Muscle of arm (tissue), 12 donors: ENCODE results near the gene PNP. TPM values are rescaled to one million over a fixed set of nuclear protein-coding genes. Genes with fewer than 3 reads are reported as not detected.
"Not testable (repeated sequence)": the region's sequence is repeated elsewhere in the genome, so short reads cannot be mapped to it uniquely, and the experiment has no call there.

ENCODE experiments used
- DNase-seq: peaks from one replicate; pipeline ENCODE4 v3.0.0-alpha.2; 2013
- polyA plus RNA-seq, 12 donors: library from polyadenylated mRNA; unstranded; fragments of 120-200 nt; gene quantifications; one replicate each; pipeline ENCODE4 v1.2.1, GENCODE V29; 2013; ENCODE audit not compliant: insufficient read length in 12 of 12

Gene PNP
- polyA plus RNA-seq, 12 donors: 8.0 to 19.0 (median 10.9) TPM; not detected in 1

GRCh38 chr14:20452831-20453230, 16.4 kb upstream of the PNP start:
- DNase-seq: not testable (repeated sequence)

DNA sequence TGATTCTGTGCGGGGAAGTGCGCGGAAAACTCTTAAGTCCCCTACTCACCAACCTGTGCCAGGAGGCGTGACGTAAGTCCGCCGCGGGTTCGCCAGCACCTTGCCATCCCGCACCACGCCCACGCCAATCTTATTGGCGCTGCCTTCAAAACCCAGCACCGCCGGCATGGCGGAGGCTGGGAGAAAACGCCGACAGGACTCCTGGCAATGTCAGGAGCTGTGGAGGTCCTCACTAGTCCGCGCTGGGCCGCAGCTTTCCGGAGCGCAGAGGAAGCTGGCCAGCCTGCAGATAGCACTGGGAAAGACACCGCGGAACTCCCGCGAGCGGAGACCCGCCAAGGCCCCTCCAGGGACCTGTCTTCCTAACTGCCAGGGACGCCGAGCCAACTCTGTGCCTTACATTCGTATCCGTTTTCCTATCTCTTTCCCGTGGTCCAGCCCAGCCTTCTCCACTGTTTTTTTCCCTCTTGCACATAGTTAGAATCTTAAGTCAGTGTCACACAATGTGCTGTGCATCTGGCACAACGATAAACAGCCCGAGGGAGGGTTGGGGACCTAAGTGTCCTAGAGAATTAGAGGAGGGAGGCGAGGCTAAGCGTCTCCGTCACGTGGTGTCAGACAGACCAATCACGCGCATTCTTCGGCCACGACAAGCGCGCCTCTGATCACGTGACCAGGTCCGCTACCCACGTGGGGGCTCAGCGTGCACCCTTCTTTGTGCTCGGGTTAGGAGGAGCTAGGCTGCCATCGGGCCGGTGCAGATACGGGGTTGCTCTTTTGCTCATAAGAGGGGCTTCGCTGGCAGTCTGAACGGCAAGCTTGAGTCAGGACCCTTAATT, 14.5 kb upstream of the PNP start, which contains the start of the genes APEX1 and OSGEP:
APEX1 (plus strand) TSS at position 711 of the 839 bp plus-strand sequence. CDS start 420 bp downstream, outside the sequence.
OSGEP (minus strand) TSS at position 297 of the 839 bp plus-strand sequence; CDS start at position 168, 129 bp downstream.
- peak; percentile 98 for DNase-seq

GRCh38 chr14:20455355-20456300, 13.6 kb upstream of the PNP start:
- DNase-seq: no peak

- no peak for DNase-seq
Observed at GRCh38 chr14:20456971-20457370, 12.2 kb upstream of the PNP start.

DNA sequence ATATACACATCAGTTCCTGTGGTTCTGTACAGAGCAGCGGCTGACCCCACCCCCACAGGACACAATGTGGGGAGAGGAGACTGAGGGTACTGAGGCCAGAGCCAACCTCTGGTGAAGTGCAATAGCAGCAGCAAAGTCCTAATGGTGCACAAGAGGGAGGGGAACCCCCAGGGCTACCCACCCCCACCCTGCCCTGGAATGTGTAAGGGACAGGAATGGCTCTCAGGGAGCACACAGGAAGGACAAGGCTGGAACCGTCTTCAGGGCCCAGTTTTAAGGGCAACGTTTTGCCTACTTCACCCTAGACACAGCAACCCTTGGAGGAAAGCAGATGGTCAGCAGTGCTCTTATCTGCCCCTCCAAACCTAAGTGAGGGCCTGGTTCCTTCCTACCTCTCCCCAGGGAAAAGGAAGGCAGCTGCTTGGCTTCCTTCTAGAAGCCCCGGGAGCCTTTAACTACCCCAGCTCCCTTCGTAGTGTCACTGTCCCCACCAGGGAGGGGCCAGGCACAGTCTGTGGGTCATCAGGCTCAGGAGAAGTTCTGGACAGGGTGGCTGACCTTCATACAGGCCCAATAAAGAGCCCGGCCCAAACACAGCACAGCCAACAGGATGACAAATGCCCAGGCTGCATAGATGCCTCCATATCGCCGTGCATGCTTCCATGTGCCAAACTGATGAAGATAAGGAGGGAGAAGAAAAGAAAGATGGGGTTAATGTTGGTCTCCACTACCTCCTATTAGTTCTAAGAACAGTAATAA, 11.0 kb upstream of the PNP start:
- DNase-seq: no peak

- no peak for DNase-seq
Observed at GRCh38 chr14:20460458-20461224, 8.6 kb upstream of the PNP start.

DNA sequence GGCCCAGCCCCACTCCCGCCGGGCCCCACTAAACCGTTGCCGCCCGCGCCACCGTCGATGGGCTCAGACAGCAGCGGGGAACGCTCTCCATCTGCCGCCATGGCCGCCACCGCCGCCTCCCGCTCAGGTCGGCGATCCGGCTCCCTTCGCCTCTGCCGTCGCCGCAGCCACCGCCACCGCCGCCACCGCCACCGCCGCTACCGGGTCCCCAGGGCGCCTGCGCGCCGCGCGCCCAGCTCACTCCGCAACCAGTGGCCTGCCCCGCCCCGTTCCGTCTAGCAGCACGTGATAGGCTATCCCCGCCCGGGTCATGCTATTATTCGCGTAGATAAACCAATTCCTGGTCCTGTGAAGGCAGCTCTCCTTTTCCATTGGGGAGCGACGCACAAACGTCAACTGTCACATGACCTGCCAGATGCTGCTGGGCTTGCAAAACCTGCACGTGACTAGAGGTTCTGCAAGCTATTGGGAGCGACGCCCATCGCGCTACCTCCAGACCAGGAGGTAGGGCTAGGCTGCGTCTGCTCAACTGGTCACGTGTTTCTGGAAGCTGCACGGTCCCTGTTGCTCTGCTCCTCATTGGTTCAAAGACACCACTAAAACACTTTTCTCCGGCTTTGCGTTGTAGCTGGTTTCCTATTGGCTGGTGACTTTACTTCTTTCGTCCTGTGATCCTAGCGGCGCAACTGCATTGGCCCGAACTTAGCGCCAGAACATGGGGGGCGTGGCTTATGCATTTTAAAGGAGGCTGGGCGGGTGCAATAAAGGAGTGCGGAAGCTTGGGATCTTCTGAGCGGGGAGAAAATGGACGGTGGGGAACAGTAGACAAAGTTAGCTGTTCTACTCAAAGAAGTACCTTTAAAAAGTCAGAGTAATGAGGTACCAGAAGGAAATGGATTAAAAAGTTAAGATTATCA, 7.7 kb upstream of the PNP start, which contains the start of gene PIP4P1:
PIP4P1 (minus strand) TSS at position 210 of the 917 bp plus-strand sequence; CDS start at position 101, 109 bp downstream.
- peak; percentile 99 for DNase-seq

DNA sequence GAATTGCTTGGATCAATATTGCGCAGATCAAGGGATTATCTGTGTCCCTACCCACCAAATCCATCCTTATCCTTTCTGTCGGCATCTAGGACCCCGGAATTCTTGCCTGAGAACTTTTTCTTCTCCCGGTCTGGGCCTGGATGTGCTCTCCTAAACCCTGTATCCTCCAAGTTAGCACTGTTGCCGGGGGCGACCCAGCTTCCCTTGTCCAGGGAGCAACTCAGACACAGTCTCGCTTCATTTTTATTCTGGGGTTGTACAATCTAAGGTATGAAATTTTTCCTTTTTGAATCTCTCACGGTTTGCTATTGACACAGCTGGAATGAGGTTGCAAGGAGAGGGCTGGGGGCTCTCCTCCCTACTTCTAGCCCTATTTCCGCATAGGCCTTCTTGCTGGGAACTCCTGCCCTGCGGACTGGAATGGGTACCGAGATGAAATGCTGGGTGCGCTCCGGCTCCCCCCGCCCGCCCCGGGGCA, 403 bp upstream of the PNP start:
- DNase-seq: no peak

- DNase-seq: no peak
Observed at GRCh38 chr14:20469890-20470602, 840 bp downstream of the PNP start.

DNA sequence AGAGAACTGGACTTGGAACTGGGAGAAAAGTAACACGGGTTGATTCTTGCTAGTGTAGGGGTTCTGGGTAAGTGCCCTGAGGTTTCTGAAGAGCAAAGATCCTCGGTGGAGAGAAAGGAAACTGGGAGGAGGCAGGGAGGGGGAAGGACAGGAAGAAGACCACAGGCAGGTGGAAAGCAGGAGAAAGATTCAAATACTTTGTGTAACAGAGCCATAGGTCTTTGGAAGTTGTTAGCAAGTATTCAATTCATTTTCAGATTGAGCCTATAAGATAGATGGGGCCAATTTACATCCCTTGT, 1.3 kb downstream of the PNP start:
- DNase-seq: no peak

DNA sequence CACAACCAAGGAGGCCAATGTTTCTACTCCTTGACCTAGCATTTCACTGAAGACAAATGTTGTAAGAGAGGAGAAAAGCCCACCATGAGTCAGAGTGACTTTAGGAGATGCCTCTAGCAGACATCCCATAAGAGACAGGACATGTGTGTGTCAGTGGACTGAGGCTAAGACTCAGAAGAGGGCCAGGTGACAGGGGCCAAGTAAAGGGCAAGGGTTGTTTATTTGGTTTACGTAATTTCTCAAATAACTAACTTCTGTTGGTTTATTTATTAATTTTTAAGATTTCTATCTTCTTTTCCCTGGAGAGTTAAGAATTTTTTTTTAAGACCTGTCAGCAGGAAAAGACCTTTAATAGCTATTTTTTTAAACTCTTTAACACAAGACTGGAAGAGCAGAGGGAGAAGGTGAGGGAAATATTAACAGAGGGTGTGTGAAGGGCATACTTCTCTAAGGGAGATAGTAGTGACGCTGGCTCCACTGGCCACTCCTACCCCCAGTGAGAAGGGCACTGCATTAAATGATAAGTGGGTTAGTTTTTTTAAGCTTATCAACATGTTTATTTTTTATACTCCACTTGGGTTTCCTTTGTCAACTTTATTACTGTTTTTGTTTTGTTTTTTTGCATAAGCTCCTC, 3.4 kb downstream of the PNP start:
- no peak for DNase-seq

DNA sequence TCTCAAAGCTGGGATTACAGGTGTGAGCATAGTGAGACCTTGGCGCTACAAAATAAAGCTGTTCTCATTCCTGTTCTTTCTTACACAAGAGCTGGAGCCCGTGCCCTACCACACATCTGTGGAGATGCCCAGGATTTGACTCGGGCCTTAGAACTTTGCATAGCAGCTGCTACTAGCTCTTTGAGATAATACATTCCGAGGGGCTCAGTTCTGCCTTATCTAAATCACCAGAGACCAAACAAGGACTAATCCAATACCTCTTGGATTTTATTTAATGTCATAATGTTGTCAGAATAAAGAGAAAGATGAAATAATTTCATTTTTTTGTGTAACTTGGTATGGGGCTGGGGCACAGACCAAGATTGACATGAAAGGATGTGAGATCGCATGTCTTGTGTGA, 7.6 kb downstream of the PNP start:
- DNase-seq: no peak

DNA sequence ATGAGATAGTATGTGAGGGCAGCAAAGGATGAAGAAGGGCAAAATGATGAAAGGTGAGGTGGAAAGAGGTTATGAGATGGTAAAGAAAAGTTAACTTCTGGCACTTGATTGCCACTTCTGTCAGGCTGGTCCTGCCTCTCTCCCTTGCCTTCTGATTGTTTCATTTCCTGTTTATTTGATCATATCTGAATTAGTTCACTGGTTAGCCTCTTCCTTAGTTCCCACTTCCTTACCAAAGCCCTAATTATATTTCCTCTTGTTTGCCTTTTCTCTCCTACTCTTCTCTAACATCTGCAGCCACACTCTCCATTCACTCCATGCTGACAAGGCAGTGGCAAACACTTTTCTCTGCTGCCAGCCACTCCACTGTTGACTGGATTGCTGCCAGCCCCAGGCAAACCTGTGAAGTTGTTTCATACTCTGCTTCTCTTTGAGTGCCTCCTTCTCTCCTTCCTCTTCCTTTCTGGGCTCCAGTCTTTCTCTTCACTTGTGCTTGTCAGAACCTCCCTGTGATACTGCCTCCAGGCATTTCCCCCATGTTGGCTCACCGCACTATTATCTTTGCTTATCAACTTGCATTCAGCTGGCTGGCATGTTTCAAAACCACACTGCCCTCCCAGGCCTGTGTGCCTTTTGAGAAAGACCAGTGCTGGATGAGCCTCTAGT, 8.1 kb downstream of the PNP start:
- no peak for DNase-seq

DNA sequence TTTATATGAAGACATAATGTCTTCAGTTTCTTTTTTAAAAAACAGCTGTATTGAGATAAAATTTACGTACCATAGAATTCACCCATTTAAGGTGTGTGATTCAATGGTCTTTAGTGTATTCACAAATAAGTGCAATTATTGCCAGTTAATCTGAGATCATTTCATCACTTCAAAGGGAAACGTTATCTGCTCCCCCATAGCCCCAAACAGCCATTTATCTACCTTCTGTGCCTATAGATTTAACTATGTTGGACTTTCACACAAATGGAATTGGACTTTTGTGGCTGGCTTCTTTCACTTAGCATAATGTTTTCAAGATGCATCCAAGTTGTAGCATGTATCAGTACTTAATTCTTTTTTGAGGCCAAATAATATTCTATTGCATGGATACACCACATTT, 9.7 kb downstream of the PNP start:
- DNase-seq: no peak

DNA sequence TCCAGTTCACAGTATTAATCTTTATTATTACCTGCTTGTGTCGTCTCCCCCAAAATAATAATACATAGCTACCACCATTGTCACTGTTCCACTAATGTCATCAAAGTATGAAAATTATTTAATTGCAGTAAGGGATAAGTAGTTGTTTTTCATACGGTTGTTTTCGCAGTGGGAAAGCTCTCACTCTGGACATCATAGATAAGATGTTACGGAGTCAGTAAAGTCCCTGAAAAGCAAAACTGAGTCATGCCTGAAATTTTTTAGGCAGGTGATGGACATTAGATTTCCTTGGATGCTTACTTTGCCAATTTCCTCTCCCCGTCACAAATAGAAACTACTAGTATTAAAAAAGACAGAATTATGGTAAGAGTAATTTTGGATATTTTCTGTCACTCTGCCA, 13.2 kb downstream of the PNP start:
- DNase-seq: no peak

- no peak for DNase-seq
Observed at GRCh38 chr14:20485900-20486299, 16.7 kb downstream of the PNP start.

GRCh38 chr14:20486684-20487395, 17.6 kb downstream of the PNP start:
- DNase-seq: no peak
